Neutrophil (primary cell): ENCODE measurements around the gene ARID3B.
A peak's percentile ranks its signal among the peaks of the same experiment; 100 is the strongest.
"Not testable (repeated sequence)": the region's sequence is repeated elsewhere in the genome, so short reads cannot be mapped to it uniquely, and the experiment has no call there.

Experiments used
- H3K27ac ChIP-seq: fragments of 200-600 bp; sonication (generic); 2 replicates; pipeline ENCODE4 v1.5.1; 2016; ENCODE audit warnings: mild to moderate bottlenecking, moderate library complexity
- H3K27me3 ChIP-seq: fragments of 200-600 bp; sonication (generic); 2 replicates; pipeline ENCODE4 v1.6.0; 2016; ENCODE audit warnings: mild to moderate bottlenecking
- H3K36me3 ChIP-seq: fragments of 200-600 bp; sonication (generic); 2 replicates; pipeline ENCODE4 v1.5.1; 2017
- H3K4me1 ChIP-seq, 2 experiments: fragments of 200-600 bp in 1 of 2; sonication (generic) in 1 of 2; 1 replicate in 1 of 2; 2 replicates in 1 of 2; pipeline versions ENCODE4 v1.5.1 to v1.6.1; 2013 to 2016; ENCODE audit warnings: low read depth in 1 of 2, low read length in 1 of 2, mild to moderate bottlenecking in 1 of 2, moderate library complexity in 1 of 2; ENCODE audit not compliant: control insufficient read depth in 1 of 2, insufficient read depth in 1 of 2
- H3K4me3 ChIP-seq, 2 experiments: fragments of 200-600 bp in 1 of 2; sonication (generic) in 1 of 2; 1 replicate in 1 of 2; 2 replicates in 1 of 2; pipeline ENCODE4 v1.5.1; 2013 to 2016; ENCODE audit warnings: low read depth in 1 of 2, low read length in 1 of 2, mild to moderate bottlenecking in 1 of 2, moderate library complexity in 1 of 2
- H3K9me3 ChIP-seq: fragments of 200-600 bp; sonication (generic); 2 replicates; pipeline ENCODE4 v1.5.1; 2016
- CTCF ChIP-seq: fragments of 200-600 bp; sonication (generic); IDR thresholded peaks from 2 replicates; pipeline ENCODE4 v1.5.1; 2016; ENCODE audit warnings: antibody characterized with exemption

ARID3B gene

GRCh38 chr15:74511583-74511982 is 29.4 kb upstream of the ARID3B start:
- Histone ChIP-seq H3K27ac (peak overlapping the region; percentile 92), H3K36me3 (no peaks in the 10 kb centered on the region), H3K4me1 (peaks cover 26 to 32% of the 10 kb centered on the region in 2 experiments), H3K27me3 (no peaks in the 10 kb centered on the region), H3K9me3 (no peaks in the 10 kb centered on the region), H3K4me3 (peak overlapping the region; percentile 47 to 48)
- no peak for TF ChIP-seq CTCF

DNA sequence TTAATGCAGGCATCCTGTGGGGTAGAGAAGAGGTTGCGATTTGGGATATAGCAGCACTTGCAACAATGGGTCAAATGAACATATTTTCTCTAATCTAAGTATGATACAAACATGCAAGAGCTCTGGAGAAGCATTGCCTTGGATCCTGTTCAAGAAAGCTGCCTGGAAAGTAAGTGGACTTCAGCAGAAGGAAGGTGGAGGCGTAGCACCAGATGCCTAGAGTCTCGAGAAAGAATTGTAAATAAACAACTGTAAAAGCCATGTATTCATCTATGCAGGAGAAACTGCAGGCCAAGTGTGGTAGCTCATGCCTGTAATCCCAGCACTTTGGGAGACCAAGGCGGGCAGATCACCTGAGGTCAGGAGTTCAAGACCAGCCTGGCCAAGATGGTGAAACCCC is 27.0 kb upstream of the ARID3B start:
- not testable (repeated sequence) for H3K27me3 ChIP-seq, H3K9me3 ChIP-seq, H3K36me3 ChIP-seq, H3K4me3 ChIP-seq, H3K27ac ChIP-seq
- H3K4me1 ChIP-seq = peaks cover 26 to 32% of the 10 kb centered on the region in 2 experiments

GRCh38 chr15:74517096-74517495 is 23.9 kb upstream of the ARID3B start:
- H3K9me3 ChIP-seq = no peaks in the 10 kb centered on the region
- no peaks in the 10 kb centered on the region for H3K27me3 ChIP-seq
- H3K27ac ChIP-seq = no peak overlapping the region
- no peak overlapping the region for H3K4me3 ChIP-seq
- no peaks in the 10 kb centered on the region for H3K36me3 ChIP-seq
- H3K4me1 ChIP-seq = peaks cover 14 to 16% of the 10 kb centered on the region in 2 experiments
- TF ChIP-seq CTCF = no peak

DNA sequence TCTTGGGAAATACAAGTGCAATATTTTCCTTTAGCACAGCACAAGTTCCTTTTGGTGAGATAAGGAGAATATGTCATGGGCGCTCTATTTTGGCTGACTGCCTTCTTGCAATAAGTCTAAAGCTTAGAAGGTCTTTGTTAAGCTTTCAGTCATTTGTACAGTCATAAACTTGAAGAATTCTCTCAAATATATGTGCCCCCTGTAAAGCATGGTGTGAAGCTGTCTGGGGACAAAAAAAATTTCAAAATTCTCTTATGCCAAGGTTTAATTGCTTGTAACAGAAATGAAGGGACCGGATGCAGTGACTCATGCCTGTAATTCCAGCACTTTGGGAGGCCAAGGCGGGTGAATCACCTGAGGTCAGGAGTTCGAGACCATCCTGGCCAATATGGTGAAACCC is 21.7 kb upstream of the ARID3B start:
- H3K27me3 ChIP-seq = no peaks in the 10 kb centered on the region

DNA sequence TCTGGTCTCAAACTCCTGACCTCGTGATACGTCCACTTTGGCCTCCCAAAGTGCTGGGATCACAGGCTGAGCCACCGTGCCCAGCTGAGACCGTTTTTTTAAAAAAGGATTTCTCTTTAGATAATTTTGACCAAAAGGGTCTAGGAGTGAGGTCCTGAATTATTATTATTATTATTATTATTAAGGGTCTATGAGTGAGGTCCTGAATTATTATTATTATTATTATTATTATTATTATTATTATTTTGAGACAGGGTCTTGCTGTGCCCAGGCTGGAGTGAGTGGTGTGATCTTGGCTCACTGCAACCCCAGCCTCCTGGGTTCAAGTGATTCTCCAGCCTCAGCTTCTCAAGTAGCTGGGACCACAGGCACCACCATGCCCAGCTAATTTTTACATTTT is 20.6 kb upstream of the ARID3B start:
- TF ChIP-seq CTCF = no peak
- H3K27ac ChIP-seq = no peak overlapping the region
- H3K36me3 ChIP-seq = no peaks in the 10 kb centered on the region
- H3K4me3 ChIP-seq = no peak overlapping the region
- no peaks in the 10 kb centered on the region for H3K27me3 ChIP-seq
- peaks cover 0 to 4% of the 10 kb centered on the region in 2 experiments for H3K4me1 ChIP-seq
- no peaks in the 10 kb centered on the region for H3K9me3 ChIP-seq

More for the DNA sequence above, 21.7 kb upstream of the ARID3B start:
- TF ChIP-seq CTCF = no peak
- Histone ChIP-seq H3K4me3 (no peak overlapping the region), H3K36me3 (no peaks in the 10 kb centered on the region), H3K9me3 (no peaks in the 10 kb centered on the region), H3K27ac (no peak overlapping the region), H3K4me1 (peaks cover 0 to 4% of the 10 kb centered on the region in 2 experiments)

GRCh38 chr15:74523982-74524381 is 17.0 kb upstream of the ARID3B start:
- Histone ChIP-seq H3K27ac (no peak overlapping the region), H3K9me3 (no peaks in the 10 kb centered on the region), H3K4me1 (peaks cover 0 to 4% of the 10 kb centered on the region in 2 experiments)

More at GRCh38 chr15:74523982-74524381, 17.0 kb upstream of the ARID3B start:
- Histone ChIP-seq H3K36me3 (no peaks in the 10 kb centered on the region), H3K27me3 (no peaks in the 10 kb centered on the region), H3K4me3 (no peak overlapping the region)
- TF ChIP-seq CTCF = no peak
